Spleen (tissue), 7 donors: ENCODE measurements around the gene DAPK1.

Experiments
- POLR2A ChIP-seq, 3 donors: fragments of 450-650 bp; IDR thresholded peaks; one replicate each; pipeline ENCODE4 v1.5.1; 2017; ENCODE audit warnings: antibody characterized with exemption in 3 of 3, mild to moderate bottlenecking in 1 of 3
- POLR2AphosphoS5 ChIP-seq, 3 donors: sonication (generic); formaldehyde crosslinking; IDR thresholded peaks; one replicate each; pipeline ENCODE4 v1.5.1; 2017; ENCODE audit warnings: antibody characterized with exemption in 3 of 3
- TF ChIP-seq, protein P1 (sequence below), 11 experiments: fragments of 200-600 bp in 7 of 11; fragments of 450-650 bp in 4 of 11; sonication (generic) in 4 of 11; IDR thresholded peaks in 8 of 11; conservative IDR thresholded peaks in 3 of 11; 1 replicate in 7 of 11; 2 replicates in 4 of 11; pipeline versions ENCODE4 v1.4.0 to v1.8.0; 2016 to 2021; ENCODE audit warnings: antibody characterized with exemption in 11 of 11, inconsistent platforms in 4 of 11, mild to moderate bottlenecking in 1 of 11
- donor health status: DM: no; HTN: no; CAD: no; lungs with moderate emphysema.
- donor health status: DM: no; HTN: no; CAD: no.
- donor health status: DM: no; HTN: no; CAD: no.

DNA sequence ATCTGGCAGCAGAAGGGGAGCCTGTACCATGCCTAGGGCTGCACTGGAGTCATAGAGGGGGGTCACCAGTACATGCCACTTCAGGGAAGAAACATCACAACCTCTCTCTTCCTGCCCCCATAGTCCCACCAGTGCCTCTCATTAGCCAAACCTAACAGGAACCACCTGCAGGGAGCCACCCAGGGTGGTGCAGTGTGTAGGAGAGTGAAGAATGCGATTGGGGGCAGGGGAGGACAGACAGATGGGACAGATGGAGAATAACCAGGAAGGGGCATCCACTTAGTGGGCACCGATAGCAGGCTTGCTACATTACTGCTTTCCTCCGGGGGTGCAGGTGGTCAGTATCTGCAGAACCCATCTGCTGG lies 19.2 kb downstream of the DAPK1 start:
- TF ChIP-seq POLR2A (IDR thresholded peaks at IDR 0.05) (no peak), POLR2AphosphoS5 (IDR thresholded peaks at IDR 0.05) (no peak)
- TF ChIP-seq, protein P1, sequence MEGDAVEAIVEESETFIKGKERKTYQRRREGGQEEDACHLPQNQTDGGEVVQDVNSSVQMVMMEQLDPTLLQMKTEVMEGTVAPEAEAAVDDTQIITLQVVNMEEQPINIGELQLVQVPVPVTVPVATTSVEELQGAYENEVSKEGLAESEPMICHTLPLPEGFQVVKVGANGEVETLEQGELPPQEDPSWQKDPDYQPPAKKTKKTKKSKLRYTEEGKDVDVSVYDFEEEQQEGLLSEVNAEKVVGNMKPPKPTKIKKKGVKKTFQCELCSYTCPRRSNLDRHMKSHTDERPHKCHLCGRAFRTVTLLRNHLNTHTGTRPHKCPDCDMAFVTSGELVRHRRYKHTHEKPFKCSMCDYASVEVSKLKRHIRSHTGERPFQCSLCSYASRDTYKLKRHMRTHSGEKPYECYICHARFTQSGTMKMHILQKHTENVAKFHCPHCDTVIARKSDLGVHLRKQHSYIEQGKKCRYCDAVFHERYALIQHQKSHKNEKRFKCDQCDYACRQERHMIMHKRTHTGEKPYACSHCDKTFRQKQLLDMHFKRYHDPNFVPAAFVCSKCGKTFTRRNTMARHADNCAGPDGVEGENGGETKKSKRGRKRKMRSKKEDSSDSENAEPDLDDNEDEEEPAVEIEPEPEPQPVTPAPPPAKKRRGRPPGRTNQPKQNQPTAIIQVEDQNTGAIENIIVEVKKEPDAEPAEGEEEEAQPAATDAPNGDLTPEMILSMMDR (IDR thresholded peaks at IDR 0.05 in 8 of 11, conservative IDR thresholded peaks at IDR 0.05 in 3 of 11), result no peak
